Right atrium auricular region (tissue), 2 donors: ENCODE results near the gene SLC9A3. TPM values are rescaled to one million over a fixed set of nuclear protein-coding genes. Genes with fewer than 3 reads are reported as not detected.

ENCODE experiments used
- DNase-seq: peaks from one replicate; pipeline ENCODE4 v3.0.0-alpha.2; 2019; ENCODE audit warnings: low spot score
- H3K27ac ChIP-seq, 2 donors: fragments of 200-600 bp; sonication (generic); 1 replicate in 1 of 2; 2 replicates in 1 of 2; pipeline ENCODE4 v1.5.1; 2016 to 2019
- H3K27me3 ChIP-seq, 2 donors: fragments of 200-600 bp; sonication (generic); one replicate each; pipeline versions ENCODE4 v1.5.1 to v1.6.0; 2017 to 2019
- H3K36me3 ChIP-seq: fragments of 200-600 bp; sonication (generic); one replicate; pipeline ENCODE4 v1.5.1; 2016
- H3K4me1 ChIP-seq, 2 donors: fragments of 200-600 bp; sonication (generic); one replicate each; pipeline versions ENCODE4 v1.5.1 to v1.6.0; 2017 to 2019
- H3K4me3 ChIP-seq, 2 donors: fragments of 200-600 bp; sonication (generic); 1 replicate in 1 of 2; 2 replicates in 1 of 2; pipeline ENCODE4 v1.5.1; 2017 to 2019; ENCODE audit warnings: mild to moderate bottlenecking in 1 of 2, moderate library complexity in 1 of 2
- H3K9me3 ChIP-seq, 2 donors: fragments of 200-600 bp; sonication (generic); one replicate each; pipeline ENCODE4 v1.5.1; 2019
- total RNA-seq, 2 donors: library from RNA; depleted of rRNA; stranded (reverse); fragments of >200 nt; gene quantifications; one replicate each; pipeline ENCODE4 v1.1.0, GENCODE V29; 2016
- TF ChIP-seq, protein P1 (sequence below), 2 donors: fragments of 200-600 bp; sonication (generic); IDR thresholded peaks; one replicate each; pipeline ENCODE4 v1.5.1; 2019; ENCODE audit warnings: antibody characterized with exemption in 2 of 2

SLC9A3 gene
- total RNA-seq, 2 donors from 2014 or later, result 1.8 to 2.3 TPM

DNA sequence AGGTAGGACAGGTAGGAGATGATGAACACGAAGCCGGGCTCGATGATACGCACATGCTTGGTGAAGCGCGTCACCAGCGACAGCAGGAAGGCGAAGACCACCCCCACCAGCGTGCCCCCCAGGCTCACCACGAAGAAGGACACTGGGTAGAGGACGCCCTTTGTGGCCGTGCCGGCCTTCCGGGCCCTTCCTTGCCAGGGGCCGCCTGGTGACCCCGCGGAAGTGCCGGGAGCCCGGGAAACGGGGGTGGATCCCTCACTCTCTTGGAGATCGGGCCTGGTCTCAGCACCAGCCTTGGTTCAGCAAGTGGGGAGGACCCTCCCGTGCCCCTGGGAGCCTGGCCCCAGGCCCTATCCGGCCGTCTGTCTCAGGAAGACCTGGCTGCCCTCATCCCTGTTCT is 39.7 kb downstream of the SLC9A3 start:
- Histone ChIP-seq H3K27ac (no peak overlapping the region), H3K4me3 (no peak overlapping the region), H3K9me3 (no peaks in the 10 kb centered on the region), H3K4me1 (peaks cover 0 to 7% of the 10 kb centered on the region in 2 donors), H3K27me3 (peaks cover 0 to 9% of the 10 kb centered on the region in 2 donors), H3K36me3 (no peaks in the 10 kb centered on the region)
- TF ChIP-seq, protein P1, sequence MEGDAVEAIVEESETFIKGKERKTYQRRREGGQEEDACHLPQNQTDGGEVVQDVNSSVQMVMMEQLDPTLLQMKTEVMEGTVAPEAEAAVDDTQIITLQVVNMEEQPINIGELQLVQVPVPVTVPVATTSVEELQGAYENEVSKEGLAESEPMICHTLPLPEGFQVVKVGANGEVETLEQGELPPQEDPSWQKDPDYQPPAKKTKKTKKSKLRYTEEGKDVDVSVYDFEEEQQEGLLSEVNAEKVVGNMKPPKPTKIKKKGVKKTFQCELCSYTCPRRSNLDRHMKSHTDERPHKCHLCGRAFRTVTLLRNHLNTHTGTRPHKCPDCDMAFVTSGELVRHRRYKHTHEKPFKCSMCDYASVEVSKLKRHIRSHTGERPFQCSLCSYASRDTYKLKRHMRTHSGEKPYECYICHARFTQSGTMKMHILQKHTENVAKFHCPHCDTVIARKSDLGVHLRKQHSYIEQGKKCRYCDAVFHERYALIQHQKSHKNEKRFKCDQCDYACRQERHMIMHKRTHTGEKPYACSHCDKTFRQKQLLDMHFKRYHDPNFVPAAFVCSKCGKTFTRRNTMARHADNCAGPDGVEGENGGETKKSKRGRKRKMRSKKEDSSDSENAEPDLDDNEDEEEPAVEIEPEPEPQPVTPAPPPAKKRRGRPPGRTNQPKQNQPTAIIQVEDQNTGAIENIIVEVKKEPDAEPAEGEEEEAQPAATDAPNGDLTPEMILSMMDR (IDR thresholded peaks at IDR 0.05), result no peak
- no peak for DNase-seq

- Histone ChIP-seq H3K27ac (no peak overlapping the region), H3K4me3 (no peak overlapping the region), H3K9me3 (no peaks in the 10 kb centered on the region), H3K27me3 (peaks cover 0 to 19% of the 10 kb centered on the region in 2 donors), H3K36me3 (no peaks in the 10 kb centered on the region), H3K4me1 (peaks cover 0 to 7% of the 10 kb centered on the region in 2 donors)
- TF ChIP-seq, protein P1 (IDR thresholded peaks at IDR 0.05), result no peak
- no peak for DNase-seq
Observed at GRCh38 chr5:483434-484140, 40.7 kb downstream of the SLC9A3 start.

- DNase-seq, result no peak
- TF ChIP-seq, protein P1 (IDR thresholded peaks at IDR 0.05), result no peak
- Histone ChIP-seq H3K9me3 (no peaks in the 10 kb centered on the region), H3K27me3 (peaks cover 0 to 24% of the 10 kb centered on the region in 2 donors), H3K4me1 (peaks cover 0 to 7% of the 10 kb centered on the region in 2 donors), H3K4me3 (no peak overlapping the region), H3K27ac (no peak overlapping the region), H3K36me3 (no peaks in the 10 kb centered on the region)
Observed at GRCh38 chr5:483011-483410, 41.2 kb downstream of the SLC9A3 start.

- Histone ChIP-seq H3K9me3 (no peaks in the 10 kb centered on the region), H3K4me3 (no peak overlapping the region), H3K4me1 (peaks cover 0 to 7% of the 10 kb centered on the region in 2 donors), H3K36me3 (no peaks in the 10 kb centered on the region), H3K27ac (no peak overlapping the region), H3K27me3 (peaks cover 0 to 29% of the 10 kb centered on the region in 2 donors)
- TF ChIP-seq, protein P1 (IDR thresholded peaks at IDR 0.05), result no peak
- DNase-seq, result no peak
Observed at GRCh38 chr5:482506-482905, 41.7 kb downstream of the SLC9A3 start.

- Histone ChIP-seq H3K27me3 (peaks cover 0 to 34% of the 10 kb centered on the region in 2 donors), H3K27ac (no peak overlapping the region), H3K4me3 (no peak overlapping the region), H3K9me3 (no peaks in the 10 kb centered on the region), H3K36me3 (no peaks in the 10 kb centered on the region), H3K4me1 (peaks cover 0 to 7% of the 10 kb centered on the region in 2 donors)
- TF ChIP-seq, protein P1 (IDR thresholded peaks at IDR 0.05), result no peak
- DNase-seq, result no peak
Observed at GRCh38 chr5:482021-482420, 42.2 kb downstream of the SLC9A3 start.

- H3K27ac ChIP-seq, result no peak overlapping the region
- H3K36me3 ChIP-seq, result no peaks in the 10 kb centered on the region
- no peak for DNase-seq
- peaks cover 0 to 40% of the 10 kb centered on the region in 2 donors for H3K27me3 ChIP-seq
- no peak overlapping the region for H3K4me3 ChIP-seq
- TF ChIP-seq, protein P1 (IDR thresholded peaks at IDR 0.05), result no peak
- H3K4me1 ChIP-seq, result peaks cover 0 to 7% of the 10 kb centered on the region in 2 donors
- no peaks in the 10 kb centered on the region for H3K9me3 ChIP-seq
Observed at GRCh38 chr5:481347-481746, 42.9 kb downstream of the SLC9A3 start.
